IPS DF 6.9 (cell line): ENCODE data around the gene GPC2.
"Not testable (repeated sequence)": the region's sequence is repeated elsewhere in the genome, so short reads cannot be mapped to it uniquely, and the experiment has no call there.

ENCODE experiments used
- DNase-seq: peaks from one replicate; pipeline ENCODE4 v3.0.0-alpha.2; 2013; ENCODE audit warnings: low read depth, low spot score
- H3K27ac ChIP-seq: one replicate; pipeline ENCODE4 v1.5.1; 2013; ENCODE audit warnings: low read length, control low read depth
- H3K27me3 ChIP-seq: 2 replicates; pipeline ENCODE4 v1.6.1; 2013; ENCODE audit warnings: mild to moderate bottlenecking, low read length; ENCODE audit not compliant: control insufficient read depth, insufficient read depth
- H3K36me3 ChIP-seq: 2 replicates; pipeline ENCODE4 v1.6.1; 2013; ENCODE audit warnings: low read length; ENCODE audit not compliant: control insufficient read depth, insufficient read depth
- H3K4me1 ChIP-seq: 2 replicates; pipeline ENCODE4 v1.6.1; 2013; ENCODE audit warnings: low read length; ENCODE audit not compliant: control insufficient read depth, insufficient read depth
- H3K4me3 ChIP-seq: 2 replicates; pipeline ENCODE4 v1.5.1; 2013; ENCODE audit warnings: mild to moderate bottlenecking, low read length
- H3K9me3 ChIP-seq: 2 replicates; pipeline ENCODE4 v1.6.1; 2013; ENCODE audit warnings: low read length, inconsistent platforms; ENCODE audit not compliant: control insufficient read depth, insufficient read depth
- WGBS: extraction: QIAGEN DNeasy Blood & Tissue Kit; methylation state at CpG from one replicate; pipeline ENCODE4 v1.1.7; 2013; ENCODE audit warnings: mixed read lengths, missing lambda C conversion rate; ENCODE audit not compliant: insufficient read length, insufficient coverage; 5-methylcytosine and 5-hydroxymethylcytosine counted together

Gene GPC2

DNA sequence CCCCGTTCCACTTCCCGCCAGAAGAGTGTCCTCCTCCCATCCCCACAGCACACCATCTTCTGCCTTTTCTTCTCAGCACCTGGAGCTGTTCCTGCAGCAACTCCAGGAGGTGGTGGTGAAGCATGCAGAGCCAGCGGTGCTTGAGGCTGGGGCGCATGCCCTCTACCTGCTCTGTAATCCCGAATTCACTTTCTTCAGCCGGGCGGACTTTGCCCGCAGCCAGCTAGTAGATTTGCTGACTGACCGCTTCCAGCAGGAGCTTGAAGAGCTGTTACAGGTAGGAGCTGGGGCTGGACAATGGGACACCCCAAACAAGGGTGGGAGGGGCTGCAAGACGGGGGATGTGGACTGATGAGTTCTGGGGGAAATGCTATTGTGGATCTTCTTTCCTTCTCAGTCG, 23.5 kb upstream of the GPC2 start:
- WGBS, result no CpG with 5 or more reads among the region's 11 CpGs
- no peaks in the 10 kb centered on the region for H3K36me3 ChIP-seq
- H3K4me3 ChIP-seq, result no peak overlapping the region
- DNase-seq, result no peak
- no peak overlapping the region for H3K27ac ChIP-seq
- H3K4me1 ChIP-seq, result 0 out of 2 replicates have a peak, but pooled peaks cover 2% of the 10 kb centered on the region
- H3K9me3 ChIP-seq, result no peaks in the 10 kb centered on the region
- H3K27me3 ChIP-seq, result no peaks in the 10 kb centered on the region

DNA sequence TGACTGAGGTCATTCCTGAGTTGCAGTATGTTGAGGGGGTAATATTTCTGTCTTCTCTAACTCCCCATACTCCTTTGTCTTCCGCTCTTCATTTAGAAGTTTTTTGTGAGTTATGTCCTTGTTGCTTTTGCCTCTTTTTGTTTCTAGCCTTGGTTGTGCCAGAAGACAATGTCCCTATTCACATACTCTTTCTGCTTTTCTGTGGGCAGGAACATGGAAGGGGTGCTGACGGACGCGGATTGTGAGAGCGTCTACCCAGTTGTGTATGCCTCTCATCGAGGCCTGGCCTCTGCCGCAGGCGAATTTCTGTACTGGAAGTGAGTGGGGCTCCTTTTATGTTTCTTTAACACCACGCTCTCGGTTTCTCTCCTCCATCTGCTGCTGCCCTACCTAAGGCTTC, 21.1 kb upstream of the GPC2 start:
- DNase-seq, result no peak
- H3K4me1 ChIP-seq, result 0 out of 2 replicates have a peak, but pooled peaks cover 2% of the 10 kb centered on the region
- H3K9me3 ChIP-seq, result no peaks in the 10 kb centered on the region
- no peaks in the 10 kb centered on the region for H3K27me3 ChIP-seq
- H3K36me3 ChIP-seq, result no peaks in the 10 kb centered on the region
- no peak overlapping the region for H3K4me3 ChIP-seq
- WGBS, result no CpG with 5 or more reads among the region's 10 CpGs
- H3K27ac ChIP-seq, result no peak overlapping the region

DNA sequence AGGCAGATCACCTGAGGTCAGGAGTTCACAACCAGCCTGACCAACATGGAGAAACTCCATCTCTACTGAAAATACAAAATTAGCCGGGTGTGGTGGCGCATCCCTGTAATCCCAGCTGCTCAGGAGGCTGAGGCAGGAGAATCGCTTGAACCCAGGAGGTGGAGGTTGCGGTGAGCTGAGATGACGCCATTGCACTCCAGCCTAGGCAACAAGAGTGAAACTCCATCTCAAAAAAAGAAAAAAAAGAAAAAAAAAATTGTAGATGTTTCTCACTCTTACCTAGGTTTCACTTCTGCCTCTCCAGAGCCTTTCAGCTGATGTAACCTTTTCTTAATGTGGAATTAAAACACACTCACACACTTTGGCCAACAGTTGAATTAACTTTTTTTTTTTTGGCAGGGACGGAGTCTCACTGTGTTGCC, 18.7 kb upstream of the GPC2 start:
- H3K4me3 ChIP-seq, H3K4me1 ChIP-seq, H3K27me3 ChIP-seq, H3K36me3 ChIP-seq, H3K27ac ChIP-seq, H3K9me3 ChIP-seq, DNase-seq: not testable (repeated sequence)
- no CpG with 5 or more reads among the region's 6 CpGs for WGBS

DNA sequence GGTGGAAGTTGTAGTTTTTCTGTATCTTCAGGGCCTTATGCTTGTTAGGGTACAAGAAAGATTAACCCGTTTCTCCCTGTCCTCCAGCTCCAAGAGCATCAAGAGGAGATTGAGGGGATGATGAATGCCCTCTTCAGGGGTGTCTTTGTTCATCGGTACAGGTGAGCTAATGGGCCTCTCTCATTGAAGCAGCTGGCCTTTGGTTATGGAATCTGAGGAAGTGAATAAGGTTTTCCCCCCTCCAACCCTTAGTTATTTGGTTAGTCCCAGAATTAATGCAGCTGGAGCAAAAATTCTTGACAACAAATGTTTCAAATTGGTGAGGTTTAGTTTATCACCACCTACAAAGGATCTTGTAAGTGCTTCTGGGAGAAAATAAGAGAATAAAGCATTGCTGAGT, 18.0 kb upstream of the GPC2 start:
- Histone ChIP-seq H3K36me3 (no peaks in the 10 kb centered on the region), H3K27ac (no peak overlapping the region), H3K9me3 (no peaks in the 10 kb centered on the region), H3K4me1 (no peaks in the 10 kb centered on the region), H3K4me3 (no peak overlapping the region), H3K27me3 (no peaks in the 10 kb centered on the region)
- no peak for DNase-seq
- no CpG with 5 or more reads among the region's 2 CpGs for WGBS

DNA sequence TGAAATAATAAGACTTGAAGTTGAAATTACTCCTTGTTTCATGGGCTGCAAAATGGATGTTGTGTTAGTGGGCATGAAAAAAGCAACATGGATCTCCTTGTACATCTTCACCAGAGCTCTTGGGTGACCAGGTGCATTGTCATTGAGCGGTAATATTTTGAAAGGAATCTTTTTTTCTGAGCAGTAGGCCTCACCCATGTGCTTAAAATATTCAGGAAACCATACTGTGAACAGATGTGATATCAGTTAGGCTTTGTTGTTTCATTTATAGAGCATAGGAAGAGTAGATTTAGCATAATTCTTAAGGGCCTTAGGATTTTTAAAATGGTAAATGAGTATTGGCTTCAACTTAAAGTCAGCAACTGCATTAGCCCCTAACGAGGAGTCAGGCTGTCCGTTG, 15.8 kb upstream of the GPC2 start:
- no CpG with 5 or more reads among the region's 3 CpGs for WGBS
- no peak overlapping the region for H3K4me3 ChIP-seq
- no peak overlapping the region for H3K27ac ChIP-seq

DNA sequence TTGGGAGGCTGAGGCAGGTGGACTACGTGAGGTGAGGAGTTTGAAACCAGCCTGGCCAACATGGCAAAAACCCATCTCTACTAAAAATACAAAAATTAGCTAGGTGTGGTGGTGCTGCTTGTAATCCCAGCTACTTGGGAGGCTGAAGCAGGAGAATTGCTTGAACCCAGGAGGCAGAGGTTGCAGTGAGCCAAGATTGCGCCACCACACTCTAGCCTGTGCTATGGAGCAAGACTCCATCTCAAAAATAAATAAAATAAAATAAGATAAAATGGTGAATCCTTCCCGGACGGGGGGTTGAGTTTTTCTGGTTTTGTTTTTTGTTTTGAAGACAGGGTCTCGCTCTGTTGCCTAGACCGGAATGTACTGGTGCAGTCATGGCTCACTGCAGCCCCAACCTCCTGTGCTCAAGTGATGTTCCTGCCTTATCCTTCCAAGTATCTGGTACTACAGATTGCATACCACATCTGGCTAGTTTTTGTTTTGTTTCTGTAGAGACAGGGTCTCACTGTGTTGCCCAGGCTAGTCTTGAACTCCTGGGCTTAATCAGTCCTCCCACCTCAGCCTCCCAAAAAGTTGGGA, 15.2 kb upstream of the GPC2 start:
- H3K27me3 ChIP-seq, H3K4me3 ChIP-seq, H3K27ac ChIP-seq, H3K36me3 ChIP-seq, H3K9me3 ChIP-seq, H3K4me1 ChIP-seq, DNase-seq: not testable (repeated sequence)
- WGBS, result no CpG with 5 or more reads among the region's 6 CpGs

More for the DNA sequence above, 15.8 kb upstream of the GPC2 start:
- Histone ChIP-seq H3K36me3 (no peaks in the 10 kb centered on the region), H3K4me1 (no peaks in the 10 kb centered on the region), H3K9me3 (no peaks in the 10 kb centered on the region), H3K27me3 (no peaks in the 10 kb centered on the region)
- no peak for DNase-seq

DNA sequence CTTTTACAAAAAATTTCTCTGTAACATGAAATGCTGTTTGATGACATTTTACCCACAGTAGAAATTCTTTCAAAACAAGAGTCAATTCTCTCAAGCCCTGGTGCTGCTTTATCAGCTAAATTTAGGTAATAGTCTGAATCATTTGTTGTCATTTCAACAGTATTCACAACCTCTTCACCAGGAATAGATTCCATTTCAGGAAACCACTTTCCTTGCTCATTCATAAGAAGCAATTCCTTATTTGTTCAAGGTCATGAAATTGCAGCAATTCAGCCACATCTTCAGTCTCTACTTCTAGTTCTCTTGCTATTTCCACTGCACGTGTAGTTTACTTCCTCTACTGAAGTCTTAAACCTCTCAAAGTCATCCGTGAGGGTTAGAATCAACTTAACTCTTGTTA, 14.6 kb upstream of the GPC2 start:
- no peaks in the 10 kb centered on the region for H3K27me3 ChIP-seq
- WGBS, result no CpG with 5 or more reads among the region's 2 CpGs
- no peak overlapping the region for H3K27ac ChIP-seq
- H3K36me3 ChIP-seq, result no peaks in the 10 kb centered on the region
- H3K4me3 ChIP-seq, result no peak overlapping the region
- DNase-seq, result no peak
- no peaks in the 10 kb centered on the region for H3K4me1 ChIP-seq
- H3K9me3 ChIP-seq, result no peaks in the 10 kb centered on the region

DNA sequence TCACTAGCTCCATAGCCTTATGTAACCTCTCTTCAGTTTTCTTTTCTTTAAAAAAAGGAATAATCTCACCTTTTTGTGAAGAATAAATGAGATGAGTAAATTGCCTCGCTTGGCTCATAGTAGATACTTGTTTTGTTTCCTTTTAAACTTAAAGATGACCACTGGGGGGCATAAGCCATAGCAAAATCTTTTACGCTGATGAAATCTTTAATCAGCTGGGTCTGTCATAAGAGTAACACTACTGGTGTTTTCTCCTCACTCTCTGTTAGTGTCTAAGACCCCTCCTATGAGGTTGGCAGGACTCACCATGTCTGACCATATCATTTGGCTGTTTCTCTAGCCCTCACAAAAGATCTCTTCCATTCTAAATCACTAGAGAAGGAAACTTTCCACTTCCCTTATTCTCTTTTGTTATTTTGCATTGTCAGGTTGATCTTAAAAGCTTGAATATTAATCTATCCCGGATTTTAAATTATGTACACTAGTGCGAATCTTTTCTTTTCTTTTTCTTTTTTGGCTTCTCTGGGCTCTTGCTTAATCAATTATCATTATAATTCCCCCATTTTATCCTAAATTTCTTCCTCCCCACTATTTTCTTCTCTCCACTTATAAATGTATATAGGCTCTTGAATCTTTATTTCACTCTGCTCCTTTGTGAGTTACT, 13.0 kb upstream of the GPC2 start:
- no peaks in the 10 kb centered on the region for H3K9me3 ChIP-seq
- no peaks in the 10 kb centered on the region for H3K27me3 ChIP-seq
- H3K4me3 ChIP-seq, result no peak overlapping the region
- no CpG with 5 or more reads among the region's 4 CpGs for WGBS
- no peak for DNase-seq
- no peak overlapping the region for H3K27ac ChIP-seq
- no peaks in the 10 kb centered on the region for H3K4me1 ChIP-seq
- H3K36me3 ChIP-seq, result no peaks in the 10 kb centered on the region

DNA sequence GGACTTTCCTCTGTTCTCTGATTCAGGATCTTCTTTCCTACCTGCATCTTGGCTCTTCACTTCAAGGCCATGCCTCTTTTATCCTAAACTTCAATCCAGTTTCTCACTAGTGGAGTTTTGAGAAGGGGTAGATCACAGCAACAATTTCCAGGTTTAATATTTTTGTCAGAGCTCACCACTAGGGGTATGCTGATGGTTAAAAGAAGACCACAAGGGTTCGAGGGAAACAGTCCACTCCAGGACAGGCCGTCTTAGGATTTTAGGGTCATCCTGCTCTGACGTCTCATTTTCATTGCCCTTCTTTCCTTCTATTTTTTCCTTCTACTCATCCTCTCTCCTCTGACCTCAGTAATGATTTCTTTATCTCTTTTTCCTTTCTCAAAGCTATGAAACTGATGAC, 11.9 kb upstream of the GPC2 start:
- no peak for DNase-seq
- no peaks in the 10 kb centered on the region for H3K9me3 ChIP-seq
- no CpG with 5 or more reads among the region's 3 CpGs for WGBS
- no peak overlapping the region for H3K4me3 ChIP-seq
- no peaks in the 10 kb centered on the region for H3K4me1 ChIP-seq
- no peak overlapping the region for H3K27ac ChIP-seq
- no peaks in the 10 kb centered on the region for H3K36me3 ChIP-seq
- no peaks in the 10 kb centered on the region for H3K27me3 ChIP-seq

DNA sequence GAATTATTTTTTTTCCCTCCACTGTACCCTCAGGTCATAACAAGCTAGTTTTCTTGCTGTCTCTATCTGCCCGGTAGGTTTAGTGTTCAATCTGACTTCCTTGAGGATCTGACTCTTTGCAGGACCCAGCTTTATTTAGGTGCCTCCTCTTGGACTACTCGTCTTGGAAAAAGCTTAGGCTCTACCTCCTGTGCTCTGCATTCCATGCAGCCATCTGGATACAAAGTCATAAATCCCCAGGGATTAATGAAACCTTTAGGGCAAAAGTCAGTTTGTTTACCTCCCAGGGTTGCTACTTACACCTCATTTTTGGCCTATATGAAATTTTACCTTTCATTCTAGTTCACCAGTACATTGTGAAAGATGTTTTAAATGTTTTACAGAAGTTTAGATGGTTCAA, 8.5 kb upstream of the GPC2 start:
- no peaks in the 10 kb centered on the region for H3K36me3 ChIP-seq
- H3K4me1 ChIP-seq, result no peaks in the 10 kb centered on the region
- H3K27ac ChIP-seq, result no peak overlapping the region
- no peaks in the 10 kb centered on the region for H3K9me3 ChIP-seq
- no CpG with 5 or more reads among the region's 2 CpGs for WGBS
- DNase-seq, result no peak
- H3K27me3 ChIP-seq, result no peaks in the 10 kb centered on the region
- H3K4me3 ChIP-seq, result no peak overlapping the region

DNA sequence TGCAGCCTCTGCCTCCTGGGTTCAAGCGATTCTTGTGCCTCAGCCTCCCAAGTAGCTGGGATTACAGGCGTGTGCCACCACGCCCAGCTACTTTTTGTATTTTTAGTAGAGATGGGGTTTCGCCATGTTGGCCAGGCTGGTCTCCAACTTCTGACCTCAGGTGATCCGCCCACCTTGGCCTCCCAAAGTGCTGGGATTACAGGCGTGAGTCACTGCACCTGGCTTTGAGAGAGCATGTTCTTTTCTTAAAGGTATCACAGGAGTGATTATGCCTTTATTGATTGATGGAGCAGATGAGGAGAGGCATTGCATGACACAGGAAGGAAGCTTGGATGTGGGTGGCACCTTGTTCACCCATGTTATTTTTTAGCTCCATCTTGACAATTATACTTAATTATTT, 5.9 kb upstream of the GPC2 start:
- H3K4me3 ChIP-seq, H3K27ac ChIP-seq, H3K36me3 ChIP-seq, H3K4me1 ChIP-seq, DNase-seq, H3K27me3 ChIP-seq, H3K9me3 ChIP-seq: not testable (repeated sequence)
- no CpG with 5 or more reads among the region's 6 CpGs for WGBS
